Activated CD4-positive, alpha-beta T cell treated with anti-CD3 and anti-CD28 coated beads, Interleukin-2, amount 10 ng/mL, durations not matched to agents 24 days and 14 days (primary cell): Measurements from ENCODE around the gene CTSD. TPM values are rescaled to one million over a fixed set of nuclear protein-coding genes. Genes with fewer than 3 reads are reported as not detected.
A peak's percentile ranks its signal among the peaks of the same experiment; 100 is the strongest.

Experiments
- DNase-seq: peaks from one replicate; pipeline ENCODE4 v3.0.0; 2022
- H3K27ac Mint-ChIP-seq: one replicate; pipeline ENCODE4 v1.8.0; 2022; ENCODE audit warnings: mild to moderate bottlenecking, mixed read lengths
- H3K27me3 Mint-ChIP-seq: one replicate; pipeline ENCODE4 v1.8.0; 2022; ENCODE audit warnings: mixed read lengths
- H3K36me3 Mint-ChIP-seq: one replicate; pipeline ENCODE4 v1.8.0; 2022; ENCODE audit warnings: low read depth, mild to moderate bottlenecking, mixed read lengths
- H3K4me1 Mint-ChIP-seq: one replicate; pipeline ENCODE4 v1.8.0; 2021; ENCODE audit warnings: mixed read lengths
- H3K4me3 Mint-ChIP-seq: one replicate; pipeline ENCODE4 v1.8.0; 2022; ENCODE audit warnings: mild to moderate bottlenecking, moderate library complexity, mixed read lengths
- H3K9me3 Mint-ChIP-seq: one replicate; pipeline ENCODE4 v1.8.0; 2021; ENCODE audit warnings: mixed read lengths
- intact Hi-C: fragments of 100-400 bp; cut with micrococcal nuclease; formaldehyde crosslinking; loops from one replicate; pipeline ENCODE4 v1.15.1; 2023
- total RNA-seq: library from RNA; stranded (reverse); gene quantifications from 2 replicates; pipeline ENCODE4 v1.2.3, GENCODE V29; 2022

Gene CTSD
- total RNA-seq, 1 donor from 2014 or later = 59.8 TPM

DNA sequence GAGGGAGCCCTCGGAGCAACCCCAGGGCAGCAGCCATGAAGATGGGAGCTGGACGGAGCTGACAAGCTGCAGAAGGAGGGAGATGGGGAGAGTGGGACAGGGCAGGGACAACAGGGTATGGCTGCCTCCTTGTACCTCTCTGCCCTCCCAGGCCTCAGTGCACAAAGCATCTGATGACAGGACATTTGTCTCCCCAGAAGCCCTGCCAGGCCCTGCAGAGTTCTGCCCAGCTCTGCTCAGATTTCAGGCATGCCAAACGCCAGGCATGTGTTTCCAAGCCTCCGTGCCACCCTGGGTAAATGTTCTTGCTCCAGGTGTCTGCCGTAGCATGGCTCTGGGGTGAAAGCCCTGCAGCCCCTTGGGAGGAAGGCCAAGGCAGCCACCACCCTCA, 12.2 kb downstream of the CTSD start:
- no peak overlapping the region for H3K27ac Mint-ChIP-seq
- DNase-seq = no peak
- H3K4me3 Mint-ChIP-seq = no peak overlapping the region
- H3K27me3 Mint-ChIP-seq = peaks cover 17% of the 10 kb centered on the region
- peaks cover 25% of the 10 kb centered on the region for H3K4me1 Mint-ChIP-seq
- intact Hi-C loops = no loop called here
- no peaks in the 10 kb centered on the region for H3K9me3 Mint-ChIP-seq
- H3K36me3 Mint-ChIP-seq = peaks cover 11% of the 10 kb centered on the region

GRCh38 chr11:1750840-1751530, 12.7 kb downstream of the CTSD start:
- intact Hi-C loops = no loop called here
- Mint-ChIP-seq H3K9me3 (peaks cover 4% of the 10 kb centered on the region), H3K4me1 (peaks cover 23% of the 10 kb centered on the region), H3K27me3 (peaks cover 17% of the 10 kb centered on the region), H3K36me3 (peaks cover 9% of the 10 kb centered on the region), H3K4me3 (no peak overlapping the region), H3K27ac (no peak overlapping the region)
- no peak for DNase-seq

- intact Hi-C loops = no loop called here
- DNase-seq = no peak
- Mint-ChIP-seq H3K36me3 (peaks cover 9% of the 10 kb centered on the region), H3K27ac (peak within 1 kb of the TSS; percentile 4), H3K9me3 (peaks cover 5% of the 10 kb centered on the region), H3K4me3 (no peak within 1 kb of the TSS), H3K4me1 (peaks cover 18% of the 10 kb centered on the region), H3K27me3 (peaks cover 17% of the 10 kb centered on the region)
These were observed 13.3 kb downstream of the CTSD start, which contains the start of gene IFITM10 for GRCh38 chr11:1750481-1750839. TSS of gene IFITM10 (minus strand) at chr11:1750595. CDS start at chr11:1750442, 153 bp downstream.

DNA sequence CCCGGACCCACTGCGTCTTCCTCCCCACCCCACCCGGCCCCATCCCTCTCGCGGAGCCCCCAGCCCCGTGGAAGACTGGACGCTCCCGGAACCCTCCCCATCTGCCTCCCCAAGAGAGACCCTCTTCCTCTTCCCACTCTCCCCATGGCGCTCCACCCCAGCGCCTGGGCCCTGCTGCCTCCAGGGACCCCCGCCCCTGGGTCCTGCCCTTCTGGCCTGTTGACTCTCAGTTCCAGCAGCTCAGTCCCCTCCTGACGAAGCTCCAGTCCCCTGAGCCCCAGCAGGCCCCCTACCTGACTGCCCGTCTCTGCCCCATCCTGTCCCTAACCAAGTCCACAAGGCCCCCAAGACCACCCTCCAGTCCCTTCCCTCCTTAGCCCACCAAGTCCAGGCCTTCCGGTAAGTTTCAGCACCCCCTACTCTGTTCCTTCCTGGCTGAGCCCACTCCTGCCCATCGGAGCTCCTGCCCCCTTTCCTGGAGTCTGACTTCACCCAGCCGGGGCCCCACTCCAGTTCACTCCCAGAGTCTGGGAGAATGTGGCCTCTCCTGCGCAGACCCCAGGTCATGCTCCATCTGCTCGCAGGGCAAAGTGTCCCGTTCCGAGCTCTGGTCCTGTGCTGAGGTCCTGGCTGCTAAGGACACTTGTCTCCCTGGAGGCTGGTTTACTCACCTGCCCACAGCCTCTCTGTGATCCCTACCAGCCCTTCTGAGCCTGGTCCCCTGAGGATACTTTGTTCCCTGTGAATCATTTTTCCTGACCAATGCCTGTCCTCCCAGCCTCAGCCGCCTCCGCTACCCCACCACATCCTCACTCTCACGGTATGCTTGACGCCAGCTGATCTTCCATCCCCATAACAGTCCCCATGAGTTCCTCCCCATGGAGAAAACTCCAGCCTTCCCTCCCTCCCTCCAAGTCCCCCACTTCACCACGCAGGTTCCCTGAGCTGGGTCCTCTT, 14.1 kb downstream of the CTSD start:
- intact Hi-C loops = no loop called here
- H3K4me1 Mint-ChIP-seq = peaks cover 13% of the 10 kb centered on the region
- peaks cover 5% of the 10 kb centered on the region for H3K9me3 Mint-ChIP-seq

DNA sequence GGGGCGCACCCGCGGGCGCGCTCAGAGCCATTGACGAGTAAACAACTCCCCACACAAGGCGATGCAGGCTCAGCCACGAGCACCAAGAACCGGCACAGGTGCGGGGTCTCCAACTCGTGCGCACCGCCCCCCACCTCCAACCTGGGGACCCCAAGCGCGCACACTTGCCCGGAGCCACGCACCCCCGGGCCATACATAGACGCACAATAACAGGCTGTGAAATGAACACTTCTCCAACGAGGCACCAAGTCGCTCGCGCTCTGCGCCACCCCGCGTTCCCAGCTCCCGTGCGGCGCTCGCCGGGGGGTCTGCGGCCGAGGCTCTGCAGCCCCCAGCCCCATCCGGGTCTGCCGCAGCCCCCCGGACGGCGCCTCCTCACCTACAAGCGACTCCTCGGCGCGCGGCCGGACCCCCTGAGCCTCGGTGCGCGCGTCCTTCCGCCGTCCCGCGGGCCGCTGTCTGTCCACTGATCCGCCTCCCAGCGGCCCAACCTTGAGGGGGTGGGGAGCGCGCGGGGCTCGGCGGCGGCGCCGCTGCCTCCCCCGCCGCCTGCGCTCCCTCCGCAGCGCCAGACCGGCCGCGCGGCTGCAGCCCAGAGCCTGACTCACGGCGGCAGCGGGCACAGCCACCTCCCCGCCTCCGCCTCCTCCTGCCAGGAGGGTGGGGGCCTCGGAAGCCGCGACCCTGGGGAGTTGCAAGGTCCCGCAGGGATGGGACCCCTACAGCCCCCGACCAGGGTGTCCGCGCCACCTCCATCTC, 14.9 kb downstream of the CTSD start:
- H3K27ac Mint-ChIP-seq = no peak overlapping the region
- no peak overlapping the region for H3K4me3 Mint-ChIP-seq
- H3K27me3 Mint-ChIP-seq = peaks cover 17% of the 10 kb centered on the region
- no peak for DNase-seq
- intact Hi-C loops = no loop called here
- peaks cover 5% of the 10 kb centered on the region for H3K9me3 Mint-ChIP-seq
- peaks cover 4% of the 10 kb centered on the region for H3K36me3 Mint-ChIP-seq
- peaks cover 11% of the 10 kb centered on the region for H3K4me1 Mint-ChIP-seq

More for the DNA sequence above, 14.1 kb downstream of the CTSD start:
- no peak for DNase-seq
- H3K27ac Mint-ChIP-seq = peak overlapping the region; percentile 4
- H3K4me3 Mint-ChIP-seq = no peak overlapping the region
- H3K36me3 Mint-ChIP-seq = peaks cover 7% of the 10 kb centered on the region
- peaks cover 17% of the 10 kb centered on the region for H3K27me3 Mint-ChIP-seq

GRCh38 chr11:1747753-1748635, 15.7 kb downstream of the CTSD start:
- Mint-ChIP-seq H3K36me3 (peaks cover under 1% of the 10 kb centered on the region), H3K4me3 (no peak overlapping the region), H3K9me3 (peaks cover 5% of the 10 kb centered on the region), H3K27me3 (peaks cover 17% of the 10 kb centered on the region), H3K4me1 (peaks cover 9% of the 10 kb centered on the region), H3K27ac (no peak overlapping the region)
- no peak for DNase-seq
- intact Hi-C loops = no loop called here

- peaks cover 9% of the 10 kb centered on the region for H3K4me1 Mint-ChIP-seq
- no peak for DNase-seq
- H3K36me3 Mint-ChIP-seq = no peaks in the 10 kb centered on the region
- no peak overlapping the region for H3K27ac Mint-ChIP-seq
- H3K9me3 Mint-ChIP-seq = peaks cover 5% of the 10 kb centered on the region
- H3K4me3 Mint-ChIP-seq = no peak overlapping the region
- intact Hi-C loops = no loop called here
- H3K27me3 Mint-ChIP-seq = peaks cover 17% of the 10 kb centered on the region
These were observed 16.6 kb downstream of the CTSD start for GRCh38 chr11:1746956-1747752.

- intact Hi-C loops = no loop called here
- H3K4me1 Mint-ChIP-seq = peaks cover 9% of the 10 kb centered on the region
- H3K4me3 Mint-ChIP-seq = no peak overlapping the region
- no peak for DNase-seq
- H3K27me3 Mint-ChIP-seq = peaks cover 17% of the 10 kb centered on the region
- no peaks in the 10 kb centered on the region for H3K36me3 Mint-ChIP-seq
- no peak overlapping the region for H3K27ac Mint-ChIP-seq
- peaks cover 5% of the 10 kb centered on the region for H3K9me3 Mint-ChIP-seq
These were observed 17.2 kb downstream of the CTSD start for GRCh38 chr11:1746511-1746931.

GRCh38 chr11:1745701-1746320, 17.9 kb downstream of the CTSD start:
- Mint-ChIP-seq H3K4me3 (no peak overlapping the region), H3K36me3 (no peaks in the 10 kb centered on the region), H3K4me1 (peaks cover 9% of the 10 kb centered on the region), H3K9me3 (peaks cover 5% of the 10 kb centered on the region), H3K27ac (no peak overlapping the region), H3K27me3 (peaks cover 17% of the 10 kb centered on the region)
- intact Hi-C loops = no loop called here
- DNase-seq = no peak

DNA sequence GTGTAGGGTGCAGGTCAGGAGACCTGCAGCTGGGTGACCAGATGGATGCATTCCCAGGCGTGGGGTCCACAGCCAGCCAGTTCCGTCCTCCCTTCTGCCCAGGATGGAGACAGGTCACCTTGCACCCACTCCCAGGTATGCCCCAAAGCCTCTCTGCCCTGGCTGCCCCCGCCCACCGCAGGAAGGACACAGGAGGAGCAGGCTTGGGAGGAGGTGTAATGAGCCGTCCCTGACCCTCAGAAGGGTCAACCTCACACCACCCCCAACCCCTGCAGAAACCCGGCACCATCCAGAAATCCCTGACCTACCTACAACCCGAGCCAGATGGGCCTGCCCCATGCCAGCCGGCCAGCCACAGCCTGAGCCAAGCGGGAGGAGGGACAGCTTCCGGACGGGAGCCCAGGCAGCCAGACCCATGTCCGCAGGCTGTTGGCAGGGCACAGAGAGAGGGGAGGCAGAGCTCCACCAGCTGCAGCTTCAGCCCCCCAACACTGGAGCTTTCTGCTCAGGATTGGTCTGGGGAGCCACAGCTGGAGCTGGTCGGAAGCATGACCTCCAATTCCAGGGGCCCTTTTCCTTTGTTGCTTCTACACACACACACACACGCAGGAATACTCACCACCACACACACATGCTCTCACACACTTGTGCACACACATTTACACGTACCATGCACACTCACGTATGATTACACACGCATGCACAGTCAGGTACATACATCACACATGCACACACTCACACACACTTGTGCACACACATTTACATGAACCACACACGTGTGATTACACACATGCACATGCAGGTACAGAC, 18.6 kb downstream of the CTSD start:
- intact Hi-C loops = no loop called here
- Mint-ChIP-seq H3K4me3 (no peak overlapping the region), H3K27me3 (peaks cover 11% of the 10 kb centered on the region), H3K36me3 (no peaks in the 10 kb centered on the region), H3K4me1 (peaks cover 6% of the 10 kb centered on the region), H3K9me3 (peaks cover 5% of the 10 kb centered on the region), H3K27ac (no peak overlapping the region)
- DNase-seq = no peak

DNA sequence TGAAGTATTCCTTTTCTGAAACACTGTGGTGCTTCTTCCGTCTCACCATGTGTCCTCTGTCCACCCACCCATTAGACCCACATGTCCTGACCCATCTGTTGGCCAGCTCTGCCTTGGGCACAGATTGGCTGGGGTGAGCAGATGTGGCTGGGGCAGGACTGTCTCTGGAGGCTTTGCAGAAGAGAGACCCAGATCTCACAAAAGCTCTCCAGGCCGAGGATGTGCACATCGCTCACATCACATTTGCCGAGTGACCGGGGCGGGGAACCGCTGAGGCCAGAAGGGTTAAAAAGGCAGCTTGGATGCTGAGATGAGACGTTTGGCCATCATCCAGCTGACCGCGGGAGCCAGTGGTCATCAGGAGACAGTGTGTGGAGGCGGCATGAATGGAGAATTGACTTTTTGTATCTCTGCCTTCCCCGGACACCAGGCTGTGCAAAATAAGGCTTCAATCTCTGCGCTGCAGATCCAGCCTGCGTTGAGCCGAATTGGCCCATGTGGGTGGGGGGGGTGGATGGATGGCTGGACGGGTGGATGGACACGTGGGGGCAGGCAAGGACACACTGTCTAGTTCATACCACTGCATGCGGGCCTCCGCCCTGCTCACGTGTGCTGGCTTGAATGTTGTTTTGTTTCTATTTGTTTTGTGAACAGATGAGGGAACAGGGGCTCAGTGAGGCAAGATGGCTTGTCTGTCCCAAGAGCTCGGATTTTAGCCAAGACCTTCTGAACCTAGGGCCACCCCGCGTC, 19.4 kb downstream of the CTSD start:
- no peak overlapping the region for H3K4me3 Mint-ChIP-seq
- intact Hi-C loops = no loop called here
- no peaks in the 10 kb centered on the region for H3K36me3 Mint-ChIP-seq
- peaks cover 7% of the 10 kb centered on the region for H3K27me3 Mint-ChIP-seq
- peaks cover 5% of the 10 kb centered on the region for H3K9me3 Mint-ChIP-seq
- H3K27ac Mint-ChIP-seq = no peak overlapping the region
- H3K4me1 Mint-ChIP-seq = no peaks in the 10 kb centered on the region
- DNase-seq = no peak
